Calu3 (cell line): Measurements from ENCODE around the gene MS4A10. TPM values are rescaled to one million over a fixed set of nuclear protein-coding genes. Genes with fewer than 3 reads are reported as not detected.

Source experiments
- BruUV-seq: library from RNA; stranded (reverse); fragments of 400-500 nt; replicated peaks from 2 replicates; lab custom pipeline; 2021; lab: Mats Ljungman, UMichigan
- CTCF ChIA-PET: fragments of 300-600 bp; sonication (Branson Sonifier 250); formaldehyde crosslinking; loops from one replicate; lab custom pipeline; 2022; ENCODE audit warnings: antibody characterized with exemption; lab: Charles Lee
- DNase-seq: peaks from one replicate; pipeline ENCODE4 v3.0.0; 2022
- H3K27ac Mint-ChIP-seq: one replicate; pipeline ENCODE4 v1.8.0; 2022; ENCODE audit warnings: mixed read lengths; ENCODE audit not compliant: unreplicated experiment
- H3K27me3 Mint-ChIP-seq: one replicate; pipeline ENCODE4 v1.8.0; 2022; ENCODE audit warnings: mixed read lengths; ENCODE audit not compliant: unreplicated experiment
- H3K36me3 Mint-ChIP-seq: one replicate; pipeline ENCODE4 v1.8.0; 2022; ENCODE audit warnings: mild to moderate bottlenecking, moderate library complexity, mixed read lengths; ENCODE audit not compliant: insufficient read depth, unreplicated experiment
- H3K4me1 Mint-ChIP-seq: one replicate; pipeline ENCODE4 v1.8.0; 2022; ENCODE audit warnings: mild to moderate bottlenecking, low read depth, mixed read lengths; ENCODE audit not compliant: unreplicated experiment
- H3K4me3 Mint-ChIP-seq: one replicate; pipeline ENCODE4 v1.8.0; 2022; ENCODE audit warnings: mild to moderate bottlenecking, low read depth, moderate library complexity, mixed read lengths; ENCODE audit not compliant: unreplicated experiment
- H3K9me3 Mint-ChIP-seq: one replicate; pipeline ENCODE4 v1.8.0; 2022; ENCODE audit warnings: low read depth, mixed read lengths; ENCODE audit not compliant: unreplicated experiment
- intact Hi-C: fragments of 100-400 bp; cut with micrococcal nuclease; formaldehyde crosslinking; loops from one replicate; pipeline ENCODE4 v1.10.0; 2022; ENCODE audit not compliant: unreplicated experiment
- total RNA-seq: library from RNA; stranded (reverse); gene quantifications from 2 replicates; pipeline ENCODE4 v1.2.3, GENCODE V29; 2022
- TF ChIP-seq, protein P1 (sequence below): fragments of 200-600 bp; IDR thresholded peaks from one replicate; pipeline ENCODE4 v1.8.0; 2022; ENCODE audit warnings: antibody characterized with exemption; ENCODE audit not compliant: unreplicated experiment

The MS4A10 gene
- total RNA-seq, 1 experiment from 2014 or later = not detected

- H3K27me3 Mint-ChIP-seq = peaks cover 7% of the 10 kb centered on the region
- TF ChIP-seq, protein P1, sequence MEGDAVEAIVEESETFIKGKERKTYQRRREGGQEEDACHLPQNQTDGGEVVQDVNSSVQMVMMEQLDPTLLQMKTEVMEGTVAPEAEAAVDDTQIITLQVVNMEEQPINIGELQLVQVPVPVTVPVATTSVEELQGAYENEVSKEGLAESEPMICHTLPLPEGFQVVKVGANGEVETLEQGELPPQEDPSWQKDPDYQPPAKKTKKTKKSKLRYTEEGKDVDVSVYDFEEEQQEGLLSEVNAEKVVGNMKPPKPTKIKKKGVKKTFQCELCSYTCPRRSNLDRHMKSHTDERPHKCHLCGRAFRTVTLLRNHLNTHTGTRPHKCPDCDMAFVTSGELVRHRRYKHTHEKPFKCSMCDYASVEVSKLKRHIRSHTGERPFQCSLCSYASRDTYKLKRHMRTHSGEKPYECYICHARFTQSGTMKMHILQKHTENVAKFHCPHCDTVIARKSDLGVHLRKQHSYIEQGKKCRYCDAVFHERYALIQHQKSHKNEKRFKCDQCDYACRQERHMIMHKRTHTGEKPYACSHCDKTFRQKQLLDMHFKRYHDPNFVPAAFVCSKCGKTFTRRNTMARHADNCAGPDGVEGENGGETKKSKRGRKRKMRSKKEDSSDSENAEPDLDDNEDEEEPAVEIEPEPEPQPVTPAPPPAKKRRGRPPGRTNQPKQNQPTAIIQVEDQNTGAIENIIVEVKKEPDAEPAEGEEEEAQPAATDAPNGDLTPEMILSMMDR = no peak
- CTCF ChIA-PET = no interaction called here
- intact Hi-C loops = no loop called here
- H3K4me3 Mint-ChIP-seq = peak within 1 kb of the TSS; percentile 93
- TSS peak; percentile 63 for BruUV-seq
- peaks cover 53% of the 10 kb centered on the region for H3K36me3 Mint-ChIP-seq
- H3K9me3 Mint-ChIP-seq = no peaks in the 10 kb centered on the region
- H3K27ac Mint-ChIP-seq = peak within 1 kb of the TSS; percentile 58
- H3K4me1 Mint-ChIP-seq = peaks cover 39% of the 10 kb centered on the region
- peak; percentile 97 for DNase-seq
Observed at GRCh38 chr11:60841797-60842667, 56.9 kb downstream of the MS4A10 start, which contains the start of gene CCDC86. Gene CCDC86, plus strand, starts transcription at chr11:60842113. Its CDS starts 12 bp downstream, at chr11:60842125.

- Mint-ChIP-seq H3K27ac (peak overlapping the region; percentile 58), H3K4me1 (peaks cover 39% of the 10 kb centered on the region), H3K27me3 (no peaks in the 10 kb centered on the region), H3K4me3 (peak overlapping the region; percentile 93), H3K36me3 (peaks cover 56% of the 10 kb centered on the region), H3K9me3 (no peaks in the 10 kb centered on the region)
- CTCF ChIA-PET = no interaction called here
- intact Hi-C loops = no loop called here
- BruUV-seq = no TSS peak
- TF ChIP-seq, protein P1 = no peak
- no peak for DNase-seq
Observed at GRCh38 chr11:60842668-60843600, 57.8 kb downstream of the MS4A10 start.

GRCh38 chr11:60844045-60844869, 59.1 kb downstream of the MS4A10 start:
- CTCF ChIA-PET = no interaction called here
- BruUV-seq = no TSS peak
- peak overlapping the region; percentile 28 for H3K27ac Mint-ChIP-seq
- no peak for DNase-seq
- TF ChIP-seq, protein P1 = no peak
- H3K36me3 Mint-ChIP-seq = peaks cover 64% of the 10 kb centered on the region
- peaks cover 39% of the 10 kb centered on the region for H3K4me1 Mint-ChIP-seq
- H3K9me3 Mint-ChIP-seq = no peaks in the 10 kb centered on the region
- intact Hi-C loops = no loop called here
- peak overlapping the region; percentile 93 for H3K4me3 Mint-ChIP-seq
- H3K27me3 Mint-ChIP-seq = no peaks in the 10 kb centered on the region

DNA sequence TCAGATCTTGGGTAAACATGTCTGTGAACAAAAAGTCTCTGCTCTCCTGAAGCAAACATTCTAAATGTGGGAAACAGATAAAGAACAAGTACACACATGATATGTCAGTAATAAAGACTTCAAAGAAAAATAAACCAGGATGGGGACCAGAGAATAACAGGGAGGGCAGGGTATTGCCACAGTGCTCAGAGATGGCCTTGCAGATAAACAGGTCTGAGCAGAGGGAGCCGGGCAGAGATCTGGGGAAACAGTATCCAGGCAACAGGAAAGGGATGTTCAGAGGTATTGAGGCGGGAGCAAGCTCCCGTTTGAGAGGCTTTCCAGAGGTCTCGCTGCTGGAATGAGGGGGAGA, 59.7 kb downstream of the MS4A10 start:
- Mint-ChIP-seq H3K36me3 (peaks cover 67% of the 10 kb centered on the region), H3K9me3 (no peaks in the 10 kb centered on the region), H3K4me1 (peaks cover 39% of the 10 kb centered on the region), H3K27ac (no peak overlapping the region), H3K4me3 (peak overlapping the region; percentile 93), H3K27me3 (no peaks in the 10 kb centered on the region)
- no TSS peak for BruUV-seq
- TF ChIP-seq, protein P1 = no peak
- CTCF ChIA-PET = no interaction called here
- DNase-seq = no peak
- intact Hi-C loops = no loop called here
